GM21526 (cell line): Measurements from ENCODE around the gene POLR3A.

ENCODE experiments used
- ATAC-seq: cut with Tn5 transposase; IDR thresholded peaks from one replicate; pipeline ENCODE4 v1.9.1; 2021; ENCODE audit warnings: moderate library complexity; ENCODE audit not compliant: unreplicated experiment, low FRiP score

The POLR3A gene

GRCh38 chr10:77983384-77984341 lies 45.7 kb downstream of the POLR3A start:
- ATAC-seq: no peak

- no peak for ATAC-seq
Observed at GRCh38 chr10:77981281-77981680, 48.0 kb downstream of the POLR3A start.

- ATAC-seq: no peak
Observed at GRCh38 chr10:77979221-77979620, 50.1 kb downstream of the POLR3A start.

- no peak for ATAC-seq
Observed at GRCh38 chr10:77978360-77978759, 51.0 kb downstream of the POLR3A start.

- no peak for ATAC-seq
Observed at GRCh38 chr10:77977934-77978333, 51.4 kb downstream of the POLR3A start.

- ATAC-seq: no peak
Observed at GRCh38 chr10:77977016-77977415, 52.3 kb downstream of the POLR3A start.

GRCh38 chr10:77975086-77975666 lies 54.1 kb downstream of the POLR3A start:
- no peak for ATAC-seq

GRCh38 chr10:77974396-77975074 lies 54.8 kb downstream of the POLR3A start:
- no peak for ATAC-seq

- no peak for ATAC-seq
Observed at GRCh38 chr10:77973276-77973675, 56.0 kb downstream of the POLR3A start.

GRCh38 chr10:77972148-77972547 lies 57.2 kb downstream of the POLR3A start:
- ATAC-seq: no peak

GRCh38 chr10:77971804-77972144 lies 57.5 kb downstream of the POLR3A start:
- ATAC-seq: no peak

- ATAC-seq: no peak
Observed at GRCh38 chr10:77970869-77971803, 58.2 kb downstream of the POLR3A start.

- ATAC-seq: no peak
Observed at GRCh38 chr10:77969114-77969513, 60.2 kb downstream of the POLR3A start.

GRCh38 chr10:77967611-77968022 lies 61.7 kb downstream of the POLR3A start:
- ATAC-seq: no peak

- no peak for ATAC-seq
Observed at GRCh38 chr10:77965294-77965693, 64.0 kb downstream of the POLR3A start.

- no peak for ATAC-seq
Observed at GRCh38 chr10:77964811-77965210, 64.5 kb downstream of the POLR3A start.

GRCh38 chr10:77963901-77964300 lies 65.4 kb downstream of the POLR3A start:
- ATAC-seq: no peak

- no peak for ATAC-seq
Observed at GRCh38 chr10:77962350-77963146, 66.8 kb downstream of the POLR3A start.

- no peak for ATAC-seq
Observed at GRCh38 chr10:77961668-77962067, 67.6 kb downstream of the POLR3A start.
